Measurements from ENCODE around the gene C4orf51.
A peak's percentile ranks its signal among the peaks of the same experiment; 100 is the strongest.
"Not testable (repeated sequence)": the region's sequence is repeated elsewhere in the genome, so short reads cannot be mapped to it uniquely, and the experiment has no call there.

The C4orf51 gene

DNA sequence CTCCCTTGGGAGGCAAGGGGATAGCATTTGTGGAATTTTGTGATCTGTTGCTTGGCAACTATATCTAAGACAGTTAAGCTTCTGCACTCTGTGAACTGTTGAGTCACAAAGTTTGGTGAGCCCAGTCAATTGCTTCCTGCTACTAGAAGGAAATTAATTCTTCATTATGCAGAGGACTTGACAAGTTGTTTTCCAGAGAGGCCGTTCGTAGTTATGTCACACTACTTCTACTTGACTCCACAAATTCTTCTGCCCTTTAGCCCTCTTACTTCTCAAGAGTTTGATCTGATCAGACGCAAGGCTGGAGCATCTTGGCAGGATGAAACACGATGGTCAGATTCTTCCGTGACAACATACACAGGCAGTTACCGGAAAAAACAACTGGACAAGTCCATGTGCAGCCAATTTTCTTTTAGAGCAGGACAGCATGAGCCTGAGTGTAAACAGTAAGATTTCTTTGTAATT lies at the start of gene C4orf51:
Gene C4orf51, plus strand, starts transcription at position 156 of the 465 bp plus-strand sequence. Its CDS starts 58 bp downstream, at position 214.
- DNase-seq = peak; percentile 50

DNA sequence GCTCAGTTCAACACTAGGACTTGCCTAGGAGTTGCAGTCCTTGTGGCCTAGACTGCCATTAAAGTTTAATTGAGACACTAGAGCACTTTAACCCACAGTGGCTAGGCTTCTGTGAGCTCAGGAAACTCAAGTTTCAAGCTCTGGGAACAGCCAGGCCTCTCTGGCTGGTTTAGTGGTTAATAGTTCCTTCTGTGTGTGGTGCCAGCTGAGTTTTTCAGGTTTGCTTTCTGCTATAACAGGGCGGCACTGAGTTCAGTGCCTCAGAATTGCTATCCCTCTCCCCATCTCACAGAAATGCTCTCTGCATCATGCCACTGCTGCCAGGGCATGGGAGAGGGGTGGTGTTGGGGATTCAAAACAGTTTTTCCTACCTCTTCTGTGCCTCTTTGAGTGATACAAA lies 44.8 kb upstream of the C4orf51 start:
- no peak for DNase-seq

DNA sequence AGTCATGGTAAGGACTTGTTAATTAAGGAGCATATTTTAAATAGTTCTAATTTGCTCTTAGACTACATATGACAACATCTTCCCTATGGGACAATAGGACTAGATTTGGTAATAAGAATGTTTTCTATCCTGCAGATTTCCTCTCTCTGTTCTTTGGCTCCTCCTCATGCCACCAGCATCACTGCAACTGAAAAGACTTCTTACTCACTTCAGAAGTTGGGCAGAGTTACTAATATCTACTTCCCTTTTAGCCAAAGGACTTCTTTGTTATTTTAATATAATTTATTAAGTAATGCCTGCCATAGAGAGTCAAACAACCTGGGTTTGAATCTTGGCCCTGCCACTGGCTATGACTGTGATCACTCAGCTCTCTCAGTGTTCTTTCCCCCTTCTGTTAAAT lies 44.3 kb upstream of the C4orf51 start:
- no peak for DNase-seq

DNA sequence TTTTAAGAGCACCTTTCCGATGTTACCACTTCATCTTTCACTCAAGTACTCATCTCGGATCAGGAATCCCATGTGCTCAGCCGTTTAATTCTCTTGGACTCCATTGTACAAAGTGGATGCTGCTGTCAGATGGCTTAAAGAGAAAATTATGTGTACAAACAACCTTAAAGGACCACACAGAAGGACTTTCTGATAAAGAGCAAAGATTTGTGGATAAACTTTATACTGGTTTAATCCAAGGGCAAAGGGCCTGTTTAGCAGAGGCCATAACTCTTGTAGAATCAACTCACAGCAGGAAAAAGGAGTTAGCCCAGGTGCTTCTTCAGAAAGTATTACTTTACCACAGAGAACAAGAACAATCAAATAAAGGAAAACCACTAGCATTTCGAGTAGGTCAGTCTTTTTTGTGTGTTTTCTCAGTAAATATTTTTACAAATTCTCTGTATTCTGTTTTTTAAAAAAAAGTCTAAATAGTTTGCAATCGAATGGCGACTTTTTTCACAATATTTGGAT lies 40.7 kb upstream of the C4orf51 start:
- DNase-seq = no peak

DNA sequence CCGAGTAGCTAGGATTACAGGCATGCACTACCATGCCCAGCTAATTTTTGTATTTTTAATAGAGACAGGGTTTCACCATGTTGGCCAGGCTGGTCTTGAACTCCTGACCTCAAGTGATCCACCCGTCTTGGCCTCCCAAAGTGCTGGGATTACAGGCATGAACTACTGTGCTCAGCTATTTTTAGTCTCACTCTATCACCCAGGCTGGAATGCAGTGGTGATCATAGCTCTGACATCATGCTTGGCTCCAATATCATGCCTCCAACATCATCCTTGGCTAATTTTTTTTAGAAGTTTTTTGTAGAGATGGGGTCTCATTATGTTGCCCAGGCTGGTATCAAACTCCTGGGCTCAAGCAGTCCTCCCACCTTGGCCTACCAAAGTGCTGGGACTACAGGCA lies 39.7 kb upstream of the C4orf51 start:
- DNase-seq = not testable (repeated sequence)

DNA sequence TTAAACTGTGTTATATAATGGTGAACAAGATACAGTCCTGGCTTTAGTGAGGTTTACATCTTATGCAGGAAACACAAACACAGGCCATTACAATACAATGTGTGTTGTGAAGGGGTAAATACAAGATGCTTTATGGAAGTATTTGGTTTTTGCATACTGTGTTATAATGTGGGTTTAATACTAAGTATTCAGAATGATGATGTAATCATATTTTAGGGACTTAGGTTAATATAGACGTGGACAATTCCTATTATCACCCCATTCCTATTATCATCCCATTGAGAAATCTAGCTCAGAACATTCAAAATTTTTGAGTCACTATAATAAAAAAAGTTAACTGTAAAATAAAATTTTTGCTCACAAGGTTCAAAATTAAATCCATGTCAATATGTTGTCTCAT lies 36.7 kb upstream of the C4orf51 start:
- DNase-seq = no peak

DNA sequence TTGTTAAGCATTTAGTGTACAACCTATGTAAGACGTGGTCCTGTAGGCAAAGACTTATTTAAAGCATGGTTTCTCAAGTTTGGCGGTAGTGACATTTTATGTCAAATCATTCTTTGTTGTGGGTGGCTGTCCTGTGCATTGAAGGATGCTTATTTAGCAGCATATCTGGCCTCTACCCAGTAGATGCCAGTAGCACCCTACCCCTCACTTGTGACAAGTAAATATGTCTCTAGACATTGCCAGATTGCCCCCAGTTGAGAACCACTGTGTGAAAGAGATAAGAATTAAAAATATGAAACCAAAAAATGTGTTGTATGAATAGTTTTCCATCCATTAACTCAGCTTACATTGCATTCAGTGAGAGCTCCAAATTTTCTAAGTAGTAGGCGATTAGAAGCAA lies 35.2 kb upstream of the C4orf51 start:
- no peak for DNase-seq

DNA sequence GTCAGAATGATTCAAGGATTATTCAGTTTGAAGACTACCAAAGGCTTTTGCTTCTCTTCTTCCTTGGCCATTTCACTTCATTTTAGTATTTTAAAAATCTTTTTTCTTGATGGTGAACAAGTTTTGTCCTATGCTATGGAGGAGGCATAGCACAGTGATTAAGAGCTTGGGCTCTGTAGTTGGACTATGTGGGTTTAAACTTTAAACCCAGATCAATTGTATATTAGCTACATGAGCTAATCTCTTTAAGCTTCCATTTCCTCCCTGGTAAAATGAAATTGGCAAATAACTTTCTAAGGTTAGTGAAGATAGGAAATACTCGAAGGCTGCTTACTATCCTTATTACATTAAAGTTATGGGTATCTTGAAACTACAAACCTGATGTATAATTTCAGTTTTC lies 23.8 kb upstream of the C4orf51 start:
- no peak for DNase-seq

DNA sequence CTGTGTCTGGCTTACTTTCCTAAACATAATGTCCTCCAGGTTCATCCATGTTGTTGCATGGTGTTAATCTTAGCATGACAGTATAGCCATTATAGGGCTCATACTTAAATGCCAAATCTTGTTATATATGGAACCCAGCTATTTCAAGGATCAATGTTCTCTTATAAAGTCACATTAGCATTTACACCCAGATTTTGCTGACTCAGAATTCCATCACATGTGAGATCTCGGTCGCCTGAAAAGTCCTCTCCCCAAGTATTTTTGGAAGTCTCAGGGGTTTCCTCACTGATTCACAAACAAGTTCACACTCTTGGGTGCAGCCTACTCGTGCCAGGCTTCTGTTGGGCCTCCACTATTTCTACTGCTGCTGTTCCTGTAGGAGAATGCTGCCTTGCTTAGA lies 19.9 kb upstream of the C4orf51 start:
- no peak for DNase-seq

DNA sequence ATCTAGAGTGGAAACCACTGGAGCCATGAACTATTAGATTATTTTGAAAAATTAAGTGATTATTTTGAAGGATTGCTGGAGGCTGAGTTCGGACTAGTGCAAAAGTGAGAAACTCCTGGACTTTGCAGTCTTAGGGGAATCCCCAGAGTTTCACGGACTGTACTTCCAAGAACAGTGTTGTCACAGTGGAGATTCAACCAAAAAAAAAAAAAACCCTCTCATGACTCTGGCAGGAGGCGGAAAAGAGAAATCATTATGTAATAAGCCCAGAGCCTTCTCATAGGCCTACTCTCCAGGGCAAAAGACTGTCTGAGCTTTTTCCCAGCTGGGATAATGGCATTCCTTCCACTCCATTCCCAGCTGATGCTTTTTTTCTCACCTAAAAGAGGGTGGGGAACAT lies 16.8 kb upstream of the C4orf51 start:
- no peak for DNase-seq

DNA sequence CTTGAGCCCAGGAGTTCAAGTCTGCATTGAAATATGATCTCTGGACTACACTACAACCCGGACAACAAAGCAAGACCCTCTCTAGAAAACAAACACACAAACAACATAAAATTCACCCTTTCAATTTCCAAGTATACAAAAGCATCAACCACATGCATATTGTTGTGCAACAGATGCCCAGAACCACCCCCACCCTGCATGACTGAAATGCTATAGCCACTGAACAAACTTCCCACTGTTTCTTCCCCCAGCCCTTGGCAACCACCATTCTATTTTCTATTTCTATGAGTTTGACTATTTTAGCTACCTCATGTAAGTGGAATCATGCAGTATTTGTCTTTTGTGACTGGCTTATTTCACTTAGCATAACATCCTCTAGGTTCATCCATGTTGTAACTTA lies 14.2 kb upstream of the C4orf51 start:
- DNase-seq = no peak

DNA sequence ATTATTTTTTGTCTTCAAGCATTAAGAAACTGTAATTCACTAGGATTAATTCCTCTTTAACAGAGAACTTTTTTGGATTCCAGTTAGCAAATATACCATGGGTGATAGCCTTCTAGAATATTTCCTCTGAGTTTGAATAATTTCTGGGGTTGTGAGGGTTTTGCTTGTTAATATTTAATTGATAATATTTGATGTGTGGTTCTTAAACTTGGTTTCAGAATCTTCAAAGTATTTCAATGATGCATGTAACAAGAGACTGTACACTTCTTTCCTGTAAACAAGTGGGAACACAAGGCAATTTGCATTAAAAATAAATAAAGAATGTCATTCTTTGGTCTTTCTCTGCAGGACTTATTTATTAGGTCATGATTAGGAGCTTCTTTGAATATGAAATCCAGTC lies 9.5 kb upstream of the C4orf51 start:
- DNase-seq = no peak

DNA sequence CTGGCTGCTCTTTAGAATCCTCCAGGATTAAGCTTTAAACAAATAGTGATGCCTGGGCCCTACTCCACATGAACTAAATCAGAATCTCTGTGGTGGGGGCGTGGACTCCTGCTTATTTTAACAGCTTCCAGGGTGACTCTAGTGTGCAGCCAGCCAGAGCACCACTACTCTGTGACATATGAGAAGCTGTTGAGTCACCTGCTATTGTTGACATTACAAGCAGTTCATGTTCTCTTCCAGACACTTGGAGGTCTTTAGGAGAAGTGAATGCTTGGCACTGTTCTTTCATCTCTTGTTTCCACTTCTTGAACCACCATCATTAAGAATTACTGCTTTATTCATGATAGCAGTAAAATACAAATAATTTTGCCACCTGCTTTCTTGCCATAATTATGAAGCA lies 426 bp upstream of the C4orf51 start:
- DNase-seq = peak; percentile 81

DNA sequence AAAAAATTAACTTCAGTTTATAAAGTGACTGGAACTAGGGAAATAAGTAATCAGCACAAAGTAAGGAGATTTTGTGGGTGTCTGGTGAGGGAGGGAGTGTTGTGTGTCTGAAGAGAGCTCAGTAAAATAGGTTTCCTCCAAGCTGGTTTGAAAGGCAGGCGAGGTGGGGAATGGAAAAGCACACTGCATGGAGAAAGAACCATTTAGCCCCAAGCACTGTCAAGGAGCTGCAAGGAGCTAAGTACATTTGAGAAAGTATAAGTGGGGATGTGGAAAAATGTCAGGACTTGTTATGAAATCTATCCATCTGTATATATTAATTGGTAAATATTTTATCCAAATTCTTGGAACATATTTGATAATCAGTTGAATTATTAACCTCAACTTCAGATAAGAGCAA lies 956 bp downstream of the C4orf51 start:
- DNase-seq = peak; percentile 8

DNA sequence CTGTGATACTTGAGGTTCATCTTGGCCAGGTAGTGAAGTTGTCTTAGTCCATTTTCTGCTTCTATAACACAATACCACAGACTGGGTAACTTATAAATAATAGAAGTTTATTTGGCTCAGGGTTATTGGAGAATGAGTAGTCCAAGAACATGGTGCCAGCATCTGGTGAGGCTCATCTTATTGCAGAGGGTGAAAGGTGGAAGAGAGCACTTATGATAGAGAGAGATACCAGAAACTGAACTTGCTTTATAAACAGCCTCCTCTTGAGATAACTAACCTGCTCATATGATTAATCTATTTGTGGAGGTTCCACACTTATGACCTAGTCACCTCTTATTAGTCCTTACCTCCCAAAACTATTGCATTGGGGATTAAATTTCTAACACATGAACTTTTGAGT lies 1.6 kb downstream of the C4orf51 start:
- peak; percentile 38 for DNase-seq

DNA sequence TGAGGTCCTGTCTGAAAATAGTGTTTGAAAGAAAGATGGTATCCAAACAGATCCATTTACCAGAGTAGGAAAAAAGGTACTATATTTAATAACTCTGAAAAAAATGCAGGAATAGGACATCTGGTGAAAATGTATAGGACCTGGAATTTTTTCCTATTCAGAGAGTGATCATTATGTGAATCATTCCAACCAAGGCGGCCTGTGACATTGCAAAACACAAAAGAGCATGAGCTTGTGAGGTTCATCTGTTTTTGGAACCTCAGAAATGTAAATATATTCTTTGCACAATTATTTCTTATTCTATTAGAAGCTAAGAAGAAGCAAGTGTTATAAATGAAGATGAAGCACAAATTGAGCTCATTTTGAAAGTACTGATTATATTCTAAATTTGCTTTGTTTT lies 2.0 kb downstream of the C4orf51 start:
- no peak for DNase-seq

DNA sequence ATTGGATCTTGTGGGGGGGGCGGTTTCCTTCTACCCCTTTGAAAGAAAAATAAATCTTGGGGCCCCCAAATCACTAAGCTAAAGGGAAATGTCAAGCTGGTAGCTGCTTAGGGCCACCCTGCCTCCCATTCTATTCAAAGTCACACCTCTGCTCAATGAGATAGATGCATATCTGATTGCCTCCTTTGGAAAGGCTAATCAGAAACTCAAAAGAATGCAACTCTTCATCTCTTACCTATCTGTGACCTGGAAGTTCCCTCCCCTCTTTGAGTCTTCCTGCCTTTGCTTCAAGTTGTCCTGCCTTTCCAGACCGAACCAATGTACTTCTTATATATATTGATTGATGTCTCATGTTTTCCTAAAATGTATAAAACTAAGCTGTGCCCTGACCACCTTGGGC lies 7.0 kb downstream of the C4orf51 start:
- DNase-seq = no peak

DNA sequence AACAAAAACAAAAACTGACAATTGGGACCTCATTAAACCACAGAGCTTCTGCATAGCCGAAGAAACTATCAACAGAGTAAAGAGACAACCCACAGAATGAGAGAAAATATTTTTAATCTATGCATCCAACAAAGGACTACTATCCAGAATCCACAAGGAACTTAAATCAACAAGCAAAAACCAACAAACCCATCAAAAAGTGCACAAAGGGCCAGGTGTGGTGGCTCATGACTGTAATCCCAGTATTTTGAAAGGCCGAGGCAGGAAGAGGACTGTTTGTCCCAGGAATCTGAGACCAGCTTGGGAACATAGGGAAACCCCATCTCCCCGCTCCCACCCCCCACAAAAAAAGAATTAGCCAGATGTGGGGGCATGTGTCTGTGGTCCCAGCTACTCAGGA lies 10.7 kb downstream of the C4orf51 start:
- no peak for DNase-seq

DNA sequence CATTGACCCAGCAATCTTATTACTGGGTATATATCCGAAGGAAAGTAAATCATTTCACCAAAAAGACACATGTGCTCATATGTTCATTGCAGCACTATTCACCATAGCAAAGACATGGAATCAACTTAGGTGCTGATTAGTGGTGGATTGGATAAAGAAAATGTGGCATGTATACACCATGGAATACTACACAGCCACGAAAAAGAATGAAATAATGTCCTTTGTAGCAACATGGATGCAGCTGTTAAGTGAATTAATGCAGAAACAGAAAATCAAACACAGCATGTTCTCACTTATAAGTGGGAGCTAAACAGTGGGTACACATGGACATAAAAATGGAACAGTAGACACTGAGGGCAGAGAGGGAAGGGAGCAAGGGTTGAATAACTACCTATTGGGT lies 11.5 kb downstream of the C4orf51 start:
- not testable (repeated sequence) for DNase-seq

DNA sequence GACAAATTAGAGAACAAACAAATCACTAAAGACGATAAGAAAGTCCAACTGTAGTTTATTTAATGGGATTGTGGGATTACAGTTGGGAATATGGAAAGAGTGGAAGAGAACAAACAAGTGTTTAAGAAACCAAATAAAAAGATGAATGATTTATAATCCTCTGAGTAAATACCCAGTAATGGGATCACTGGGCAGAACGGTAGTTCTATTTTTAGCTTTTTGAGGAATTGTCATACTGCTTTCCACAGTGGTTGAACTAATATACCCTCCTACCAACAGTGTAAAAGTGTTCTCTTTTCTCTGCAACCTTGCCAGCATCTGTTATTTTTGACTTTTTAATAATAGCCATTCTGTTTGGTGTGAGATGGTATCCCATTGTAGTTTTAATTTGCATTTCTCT lies 15.0 kb downstream of the C4orf51 start:
- no peak for DNase-seq

DNA sequence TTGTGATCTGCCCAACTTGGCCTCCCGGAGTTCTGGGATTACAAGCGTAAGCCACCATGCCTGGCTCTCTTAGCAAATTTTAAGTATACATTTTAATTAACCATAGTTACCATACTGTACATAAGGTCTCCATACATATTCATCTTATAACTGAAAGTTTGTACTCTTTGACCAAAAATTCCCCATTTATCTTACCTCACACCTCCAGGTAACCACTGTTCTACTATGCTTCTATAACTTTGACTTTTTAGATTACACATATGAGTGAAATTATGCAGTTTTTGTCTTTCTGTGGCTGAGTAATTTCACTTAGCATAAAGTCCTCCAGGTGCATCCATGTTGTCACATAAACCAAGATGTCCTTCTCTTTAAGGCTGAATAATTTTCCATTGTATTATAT lies 17.4 kb downstream of the C4orf51 start:
- DNase-seq = no peak

DNA sequence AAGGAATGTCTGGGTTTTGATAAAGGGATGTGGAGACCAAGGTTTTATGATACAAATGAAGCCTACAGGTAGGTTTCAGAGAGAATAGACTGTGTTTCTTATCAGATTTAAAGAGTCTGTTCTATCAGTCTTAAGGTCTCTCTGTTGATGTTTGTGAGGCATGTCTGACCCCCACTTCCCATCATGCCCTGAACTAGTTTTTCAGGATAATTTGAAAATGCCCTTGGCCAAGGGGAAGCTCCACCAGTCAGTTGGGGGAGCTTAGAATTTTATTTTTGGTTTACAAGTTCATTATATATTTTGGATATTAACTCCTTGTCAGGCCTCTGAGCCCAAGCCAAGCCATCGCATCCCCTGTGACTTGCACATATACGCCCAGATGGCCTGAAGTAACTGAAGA lies 18.6 kb downstream of the C4orf51 start:
- DNase-seq = no peak

DNA sequence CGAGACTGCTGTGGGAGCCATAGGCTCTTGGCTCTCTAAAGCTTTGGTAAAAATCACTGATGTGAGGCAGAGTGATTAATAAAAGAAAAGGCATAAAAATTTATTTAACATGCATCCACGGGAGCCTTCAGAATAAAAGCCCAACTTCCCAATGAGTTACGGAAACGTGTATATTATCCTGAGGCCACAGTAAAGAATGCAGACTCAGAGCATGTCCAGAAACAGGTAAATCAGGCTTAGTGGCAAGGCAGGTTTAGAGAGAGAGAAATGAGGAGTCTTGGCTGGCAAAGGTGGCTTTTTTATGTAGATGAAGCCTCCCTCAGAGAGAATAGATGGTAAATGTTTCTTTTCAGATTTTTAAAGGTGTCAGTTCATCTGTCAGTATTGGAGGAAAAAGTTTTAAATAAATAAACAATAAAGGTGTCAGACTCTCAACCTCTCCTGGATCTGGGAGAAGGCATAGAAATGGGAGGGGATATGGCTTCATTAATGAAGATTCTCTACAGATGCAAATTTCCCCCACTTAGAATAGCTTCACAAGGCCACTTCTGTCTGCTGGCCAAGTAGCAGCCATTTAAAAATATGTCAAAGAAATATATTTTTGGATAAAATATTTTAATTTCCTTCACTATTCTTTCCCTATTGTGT lies 24.0 kb downstream of the C4orf51 start:
- no peak for DNase-seq

DNA sequence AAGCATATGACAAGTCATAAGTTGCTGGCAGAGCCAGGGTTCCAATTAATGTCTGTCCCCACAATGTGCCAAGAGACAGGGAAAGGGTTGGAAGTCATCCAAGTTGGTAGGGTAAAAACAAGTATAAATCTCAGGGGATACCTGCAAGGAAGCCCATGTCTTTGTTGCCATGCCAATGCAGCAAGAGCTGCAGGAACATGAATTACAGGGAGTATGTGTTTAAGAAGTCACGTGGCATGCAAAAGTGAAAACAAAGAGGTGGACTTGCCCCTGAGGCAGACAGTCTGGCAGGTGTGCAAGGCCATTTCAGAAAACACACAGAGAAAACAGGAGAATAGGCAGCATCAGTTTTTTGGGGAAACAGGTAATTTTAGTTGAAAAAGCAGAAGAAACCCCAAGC lies 29.4 kb downstream of the C4orf51 start:
- no peak for DNase-seq

DNA sequence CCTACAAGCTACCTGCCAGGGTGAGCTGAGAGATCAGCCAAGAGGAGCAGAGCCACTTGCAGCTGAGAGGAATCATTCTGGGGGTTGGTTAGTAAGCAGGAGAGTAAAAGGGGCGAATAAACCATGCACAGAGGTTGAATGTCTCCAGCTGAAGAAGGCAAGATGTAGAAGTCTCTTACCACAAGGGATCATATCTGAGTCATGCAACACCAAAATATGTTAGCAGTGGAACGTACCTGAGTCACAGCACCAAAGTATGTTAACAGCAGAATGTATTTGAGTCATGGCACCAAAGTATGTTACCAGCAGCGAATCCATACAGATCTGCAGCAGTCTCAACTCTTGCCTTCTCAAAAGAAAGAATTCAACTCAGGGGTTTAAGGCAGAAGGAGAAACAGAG lies 29.9 kb downstream of the C4orf51 start:
- DNase-seq = no peak
